ENCODE results near the gene GMCL1. TPM values are rescaled to one million over a fixed set of nuclear protein-coding genes. Genes with fewer than 3 reads are reported as not detected.
"Not testable (repeated sequence)": the region's sequence is repeated elsewhere in the genome, so short reads cannot be mapped to it uniquely, and the experiment has no call there.

GMCL1 gene
- polyA plus RNA-seq, 4 donors = 27.4 to 42.1 (median 30.0) TPM

GRCh38 chr2:69805887-69806286 is 23.6 kb upstream of the GMCL1 start:
- DNase-seq (ENCODE audit: low read depth in 4 of 4, low spot score in 2 of 4) = no peak

- DNase-seq (ENCODE audit: low read depth in 4 of 4, low spot score in 2 of 4) = no peak
Observed at GRCh38 chr2:69807821-69808540, 21.5 kb upstream of the GMCL1 start.

GRCh38 chr2:69810550-69810949 is 18.9 kb upstream of the GMCL1 start:
- DNase-seq (ENCODE audit: low read depth in 4 of 4, low spot score in 2 of 4) = no peak

- no peak for DNase-seq (ENCODE audit: low read depth in 4 of 4, low spot score in 2 of 4)
Observed at GRCh38 chr2:69811018-69811417, 18.4 kb upstream of the GMCL1 start.

GRCh38 chr2:69811591-69811990 is 17.9 kb upstream of the GMCL1 start:
- DNase-seq (ENCODE audit: low read depth in 4 of 4, low spot score in 2 of 4) = no peak

- no peak for DNase-seq (ENCODE audit: low read depth in 4 of 4, low spot score in 2 of 4)
Observed at GRCh38 chr2:69815717-69816116, 13.7 kb upstream of the GMCL1 start.

- DNase-seq (ENCODE audit: low read depth in 4 of 4, low spot score in 2 of 4) = peak in 1 of 4 donors; percentile 59
Observed at GRCh38 chr2:69816923-69817542, 12.4 kb upstream of the GMCL1 start.

- no peak for DNase-seq (ENCODE audit: low read depth in 4 of 4, low spot score in 2 of 4)
Observed at GRCh38 chr2:69817729-69818501, 11.5 kb upstream of the GMCL1 start.

GRCh38 chr2:69827796-69828540 is 1.5 kb upstream of the GMCL1 start:
- DNase-seq (ENCODE audit: low read depth in 4 of 4, low spot score in 2 of 4) = no peak

- no peak for DNase-seq (ENCODE audit: low read depth in 4 of 4, low spot score in 2 of 4)
Observed at GRCh38 chr2:69828938-69829255, 563 bp upstream of the GMCL1 start.

- DNase-seq (ENCODE audit: low read depth in 4 of 4, low spot score in 2 of 4) = no peak
Observed at GRCh38 chr2:69830045-69830905, 815 bp downstream of the GMCL1 start.

GRCh38 chr2:69830906-69831241 is 1.4 kb downstream of the GMCL1 start:
- not testable (repeated sequence) for DNase-seq (ENCODE audit: low read depth in 4 of 4, low spot score in 2 of 4)

GRCh38 chr2:69831354-69831905 is 2.0 kb downstream of the GMCL1 start:
- no peak for DNase-seq (ENCODE audit: low read depth in 4 of 4, low spot score in 2 of 4)

- no peak for DNase-seq (ENCODE audit: low read depth in 4 of 4, low spot score in 2 of 4)
Observed at GRCh38 chr2:69833752-69834151, 4.3 kb downstream of the GMCL1 start.

GRCh38 chr2:69835666-69836065 is 6.2 kb downstream of the GMCL1 start:
- no peak for DNase-seq (ENCODE audit: low read depth in 4 of 4, low spot score in 2 of 4)

GRCh38 chr2:69836316-69836715 is 6.9 kb downstream of the GMCL1 start:
- DNase-seq (ENCODE audit: low read depth in 4 of 4, low spot score in 2 of 4) = no peak

- no peak for DNase-seq (ENCODE audit: low read depth in 4 of 4, low spot score in 2 of 4)
Observed at GRCh38 chr2:69837533-69837932, 8.1 kb downstream of the GMCL1 start.

GRCh38 chr2:69843993-69844392 is 14.5 kb downstream of the GMCL1 start:
- no peak for DNase-seq (ENCODE audit: low read depth in 4 of 4, low spot score in 2 of 4)

- no peak for DNase-seq (ENCODE audit: low read depth in 4 of 4, low spot score in 2 of 4)
Observed at GRCh38 chr2:69844560-69844959, 15.1 kb downstream of the GMCL1 start.

Data from left renal cortex interstitium (tissue), 4 donors.